Measurements from ENCODE around the gene CLEC1A. TPM values are rescaled to one million over a fixed set of nuclear protein-coding genes. Genes with fewer than 3 reads are reported as not detected.

The CLEC1A gene
- total RNA-seq, 1 experiment from 2014 or later = not detected

GRCh38 chr12:10121278-10121677, 22.5 kb upstream of the CLEC1A start:
- Mint-ChIP-seq H3K4me3 (ENCODE audit: low read depth, unreplicated experiment) (no peak overlapping the region), H3K27me3 (ENCODE audit: unreplicated experiment) (no peaks in the 10 kb centered on the region), H3K36me3 (ENCODE audit: insufficient read depth, unreplicated experiment) (no peaks in the 10 kb centered on the region), H3K4me1 (ENCODE audit: low read depth, unreplicated experiment) (no peaks in the 10 kb centered on the region), H3K9me3 (ENCODE audit: low read depth, unreplicated experiment) (no peaks in the 10 kb centered on the region), H3K27ac (ENCODE audit: unreplicated experiment) (no peak overlapping the region)
- intact Hi-C loops (cut with micrococcal nuclease; ENCODE audit: unreplicated experiment) = no loop called here
- no peak for DNase-seq
- CTCF ChIA-PET = no interaction called here
- no TSS peak for BruUV-seq (replicated peaks)
- no peak for TF ChIP-seq CTCF (IDR thresholded peaks at IDR 0.05; ENCODE audit: unreplicated experiment)

- no peak overlapping the region for H3K27ac Mint-ChIP-seq (ENCODE audit: unreplicated experiment)
- CTCF ChIA-PET = no interaction called here
- no peak for DNase-seq
- H3K36me3 Mint-ChIP-seq (ENCODE audit: insufficient read depth, unreplicated experiment) = no peaks in the 10 kb centered on the region
- no peak for TF ChIP-seq CTCF (IDR thresholded peaks at IDR 0.05; ENCODE audit: unreplicated experiment)
- H3K27me3 Mint-ChIP-seq (ENCODE audit: unreplicated experiment) = no peaks in the 10 kb centered on the region
- BruUV-seq (replicated peaks) = no TSS peak
- no peak overlapping the region for H3K4me3 Mint-ChIP-seq (ENCODE audit: low read depth, unreplicated experiment)
- H3K9me3 Mint-ChIP-seq (ENCODE audit: low read depth, unreplicated experiment) = no peaks in the 10 kb centered on the region
- intact Hi-C loops (cut with micrococcal nuclease; ENCODE audit: unreplicated experiment) = no loop called here
- no peaks in the 10 kb centered on the region for H3K4me1 Mint-ChIP-seq (ENCODE audit: low read depth, unreplicated experiment)
Observed at GRCh38 chr12:10119066-10119465, 20.3 kb upstream of the CLEC1A start.

- no TSS peak for BruUV-seq (replicated peaks)
- no peak for TF ChIP-seq CTCF (IDR thresholded peaks at IDR 0.05; ENCODE audit: unreplicated experiment)
Observed at GRCh38 chr12:10115890-10116289, 17.1 kb upstream of the CLEC1A start.

GRCh38 chr12:10115311-10115710, 16.5 kb upstream of the CLEC1A start:
- no peaks in the 10 kb centered on the region for H3K27me3 Mint-ChIP-seq (ENCODE audit: unreplicated experiment)
- DNase-seq = no peak
- no peaks in the 10 kb centered on the region for H3K9me3 Mint-ChIP-seq (ENCODE audit: low read depth, unreplicated experiment)
- BruUV-seq (replicated peaks) = no TSS peak
- intact Hi-C loops (cut with micrococcal nuclease; ENCODE audit: unreplicated experiment) = no loop called here
- no peaks in the 10 kb centered on the region for H3K4me1 Mint-ChIP-seq (ENCODE audit: low read depth, unreplicated experiment)
- H3K36me3 Mint-ChIP-seq (ENCODE audit: insufficient read depth, unreplicated experiment) = no peaks in the 10 kb centered on the region
- TF ChIP-seq CTCF (IDR thresholded peaks at IDR 0.05; ENCODE audit: unreplicated experiment) = no peak
- no peak overlapping the region for H3K4me3 Mint-ChIP-seq (ENCODE audit: low read depth, unreplicated experiment)
- no peak overlapping the region for H3K27ac Mint-ChIP-seq (ENCODE audit: unreplicated experiment)
- CTCF ChIA-PET = no interaction called here

More at GRCh38 chr12:10115890-10116289, 17.1 kb upstream of the CLEC1A start:
- DNase-seq = no peak
- Mint-ChIP-seq H3K27me3 (ENCODE audit: unreplicated experiment) (no peaks in the 10 kb centered on the region), H3K36me3 (ENCODE audit: insufficient read depth, unreplicated experiment) (no peaks in the 10 kb centered on the region), H3K9me3 (ENCODE audit: low read depth, unreplicated experiment) (no peaks in the 10 kb centered on the region), H3K27ac (ENCODE audit: unreplicated experiment) (no peak overlapping the region), H3K4me1 (ENCODE audit: low read depth, unreplicated experiment) (no peaks in the 10 kb centered on the region), H3K4me3 (ENCODE audit: low read depth, unreplicated experiment) (no peak overlapping the region)
- intact Hi-C loops (cut with micrococcal nuclease; ENCODE audit: unreplicated experiment) = no loop called here
- CTCF ChIA-PET = no interaction called here

All from Calu3 (cell line).